ENCODE measurements around the gene NUDT8. TPM values are rescaled to one million over a fixed set of nuclear protein-coding genes. Genes with fewer than 3 reads are reported as not detected.

NUDT8 gene
- total and polyA plus RNA-seq, 2 donors (not counting 1 experiment from before 2014, with no cell fraction given) = 6.9 to 7.1 TPM

GRCh38 chr11:67582011-67582410 lies 47.7 kb downstream of the NUDT8 start:
- peak overlapping the region; percentile 78 for H3K4me3 Mint-ChIP-seq
- Histone ChIP-seq H3K9me3 (ENCODE audit: control extremely low read depth in 1 of 3, control insufficient read depth in 2 of 3, insufficient read depth in 1 of 3, low read length in 2 of 3) (peaks cover 0 to 6% (median 0%) of the 10 kb centered on the region in 3 donors), H3K4me1 (ENCODE audit: control insufficient read depth in 2 of 2, insufficient read depth in 2 of 2, low read length in 2 of 2) (peaks cover 52 to 57% of the 10 kb centered on the region in 2 donors), H2AFZ (ENCODE audit: insufficient read depth, low read depth, low read length, poor library complexity, severe bottlenecking) (no peak overlapping the region), H4K20me1 (ENCODE audit: control insufficient read depth, insufficient read depth, low read length, poor library complexity, severe bottlenecking) (no peaks in the 10 kb centered on the region), H3K79me2 (ENCODE audit: control insufficient read depth, insufficient read depth, low read length) (no peaks in the 10 kb centered on the region), H3K27ac (ENCODE audit: low read length in 2 of 2) (no peak overlapping the region), H3K9ac (ENCODE audit: low read length) (no peak overlapping the region), H3K4me3 (ENCODE audit: control extremely low read depth in 1 of 5, extremely low read depth in 1 of 5, insufficient read depth in 1 of 5, low read depth in 2 of 5, low read length in 4 of 5) (no peak overlapping the region), H3K36me3 (replicated peaks in 1 of 2; ENCODE audit: control extremely low read depth in 1 of 2, control insufficient read depth in 1 of 2, extremely low read depth in 1 of 2, insufficient read depth in 2 of 2, low read length in 1 of 2) (no peaks in the 10 kb centered on the region), H3K4me2 (replicated peaks; ENCODE audit: low read depth, low read length, poor library complexity, severe bottlenecking) (peak overlapping the region; percentile 94), H3K27me3 (replicated peaks in 1 of 4; ENCODE audit: control extremely low read depth in 1 of 4, control insufficient read depth in 3 of 4, insufficient read depth in 4 of 4, low read length in 3 of 4) (peaks cover 0 to 18% (median 6%) of the 10 kb centered on the region in 4 experiments)
- POLR2A ChIA-PET = interaction anchor here (1.0 kb wide), 2 partner anchors 24 to 85 kb away, joined by 3 to 4 read pairs; no protein-coding TSS in a partner anchor
- H3K27ac Mint-ChIP-seq = peak overlapping the region; percentile 78
- ATAC-seq (ENCODE audit: low read depth) (no peak), DNase-seq (no peak)
- no peak for TF ChIP-seq EZH2 (IDR thresholded peaks at IDR 0.05; ENCODE audit: borderline replicate concordance, insufficient read depth, low read depth, low read length, poor library complexity, severe bottlenecking)
- TF ChIP-seq CTCF (IDR thresholded peaks at IDR 0.05) = no peak
- H3K4me1 Mint-ChIP-seq = peaks cover 54% of the 10 kb centered on the region
- CTCF ChIA-PET = interaction anchor here (1.0 to 3.6 kb wide), 8 partner anchors 9 to 320 kb away, joined by 3 to 30 read pairs (median 4); partner anchors contain the start of genes NUDT8 and POLD4
- WGBS (ENCODE audit: insufficient coverage) = no CpG with 5 or more reads among the region's 4 CpGs
- peaks cover 10% of the 10 kb centered on the region for H3K27me3 Mint-ChIP-seq
- intact Hi-C loops (cut with micrococcal nuclease) = loop anchor here (10.0 kb wide), 2 partner anchors 177 to 317 kb away; partner anchors contain the start of genes GRK2, PPP1CA and TBC1D10C
- no peaks in the 10 kb centered on the region for H3K9me3 Mint-ChIP-seq (ENCODE audit: insufficient read depth)

- Histone ChIP-seq H3K4me2 (replicated peaks; ENCODE audit: low read depth, low read length, poor library complexity, severe bottlenecking) (no peak overlapping the region), H3K27me3 (replicated peaks in 1 of 4; ENCODE audit: control extremely low read depth in 1 of 4, control insufficient read depth in 3 of 4, insufficient read depth in 4 of 4, low read length in 3 of 4) (peaks cover 0 to 22% (median 7%) of the 10 kb centered on the region in 4 experiments), H3K27ac (ENCODE audit: low read length in 2 of 2) (no peak overlapping the region), H4K20me1 (ENCODE audit: control insufficient read depth, insufficient read depth, low read length, poor library complexity, severe bottlenecking) (no peaks in the 10 kb centered on the region), H3K4me3 (ENCODE audit: control extremely low read depth in 1 of 5, extremely low read depth in 1 of 5, insufficient read depth in 1 of 5, low read depth in 2 of 5, low read length in 4 of 5) (no peak overlapping the region), H3K9ac (ENCODE audit: low read length) (no peak overlapping the region), H3K79me2 (ENCODE audit: control insufficient read depth, insufficient read depth, low read length) (no peaks in the 10 kb centered on the region), H2AFZ (ENCODE audit: insufficient read depth, low read depth, low read length, poor library complexity, severe bottlenecking) (no peak overlapping the region), H3K36me3 (replicated peaks in 1 of 2; ENCODE audit: control extremely low read depth in 1 of 2, control insufficient read depth in 1 of 2, extremely low read depth in 1 of 2, insufficient read depth in 2 of 2, low read length in 1 of 2) (no peaks in the 10 kb centered on the region), H3K4me1 (ENCODE audit: control insufficient read depth in 2 of 2, insufficient read depth in 2 of 2, low read length in 2 of 2) (peaks cover 47 to 52% of the 10 kb centered on the region in 2 donors), H3K9me3 (ENCODE audit: control extremely low read depth in 1 of 3, control insufficient read depth in 2 of 3, insufficient read depth in 1 of 3, low read length in 2 of 3) (peaks cover 0 to 6% (median 0%) of the 10 kb centered on the region in 3 donors)
- Mint-ChIP-seq H3K27me3 (peaks cover 15% of the 10 kb centered on the region), H3K4me3 (no peak overlapping the region), H3K4me1 (peaks cover 49% of the 10 kb centered on the region), H3K9me3 (ENCODE audit: insufficient read depth) (no peaks in the 10 kb centered on the region), H3K27ac (no peak overlapping the region)
- intact Hi-C loops (cut with micrococcal nuclease) = loop anchor here (10.0 kb wide), 2 partner anchors 177 to 317 kb away; partner anchors contain the start of genes GRK2, PPP1CA and TBC1D10C
- CTCF ChIA-PET = interaction anchor here (1.0 to 3.6 kb wide), 6 partner anchors 8 to 228 kb away, joined by 3 to 30 read pairs (median 12); partner anchors contain the start of genes NUDT8 and POLD4
- 90% methylated on average over 10 of the region's 11 CpGs for WGBS (ENCODE audit: insufficient coverage)
- TF ChIP-seq EZH2 (IDR thresholded peaks at IDR 0.05; ENCODE audit: borderline replicate concordance, insufficient read depth, low read depth, low read length, poor library complexity, severe bottlenecking) = no peak
- TF ChIP-seq CTCF (IDR thresholded peaks at IDR 0.05) = no peak
- ATAC-seq (ENCODE audit: low read depth) (no peak), DNase-seq (no peak)
- POLR2A ChIA-PET = no interaction called here
These were observed 48.3 kb downstream of the NUDT8 start for GRCh38 chr11:67581469-67581868.

Data from B cell (primary cell).